HEK293T (cell line): ENCODE data around the gene BZW2.

Source experiments
- BHLHE40 ChIP-seq: fragments of 450-650 bp; IDR thresholded peaks from 2 replicates; pipeline ENCODE4 v1.6.1; 2016; ENCODE audit warnings: mild to moderate bottlenecking, moderate library complexity, borderline replicate concordance
- CTBP1 ChIP-seq: fragments of 450-650 bp; IDR thresholded peaks from 2 replicates; pipeline ENCODE4 v1.6.1; 2016; ENCODE audit warnings: borderline replicate concordance
- ELF4 ChIP-seq: fragments of 450-650 bp; IDR thresholded peaks from 2 replicates; pipeline ENCODE4 v1.6.1; 2017; ENCODE audit warnings: antibody characterized with exemption
- FOXK2 ChIP-seq: fragments of 450-650 bp; IDR thresholded peaks from 2 replicates; pipeline ENCODE4 v1.6.1; 2016; ENCODE audit warnings: mild to moderate bottlenecking
- FOXM1 ChIP-seq: fragments of 450-650 bp; IDR thresholded peaks from 2 replicates; pipeline ENCODE4 v1.6.1; 2017; ENCODE audit warnings: mild to moderate bottlenecking, borderline replicate concordance
- SP1 ChIP-seq: fragments of 450-650 bp; IDR thresholded peaks from 2 replicates; pipeline ENCODE4 v1.6.1; 2017
- SUZ12 ChIP-seq: fragments of 450-650 bp; IDR thresholded peaks from 2 replicates; pipeline ENCODE4 v1.6.1; 2016; ENCODE audit warnings: mild to moderate bottlenecking
- TARDBP ChIP-seq: fragments of 450-650 bp; IDR thresholded peaks from 2 replicates; pipeline ENCODE4 v1.6.1; 2016
- ZNF384 ChIP-seq: fragments of 450-650 bp; IDR thresholded peaks from 2 replicates; pipeline ENCODE4 v1.6.1; 2016
- TF ChIP-seq, protein P1 (sequence below): fragments of 450-650 bp; IDR thresholded peaks from 2 replicates; pipeline ENCODE4 v1.6.1; 2016

GRCh38 chr7:16604054-16604453 lies 41.9 kb upstream of the BZW2 start:
- no peak for TF ChIP-seq CTBP1
- no peak for TF ChIP-seq FOXK2
- no peak for TF ChIP-seq BHLHE40
- TF ChIP-seq SP1: no peak
- no peak for TF ChIP-seq ZNF384
- TF ChIP-seq SUZ12: no peak
- TF ChIP-seq ELF4: no peak
- TF ChIP-seq TARDBP: no peak
- TF ChIP-seq, protein P1, sequence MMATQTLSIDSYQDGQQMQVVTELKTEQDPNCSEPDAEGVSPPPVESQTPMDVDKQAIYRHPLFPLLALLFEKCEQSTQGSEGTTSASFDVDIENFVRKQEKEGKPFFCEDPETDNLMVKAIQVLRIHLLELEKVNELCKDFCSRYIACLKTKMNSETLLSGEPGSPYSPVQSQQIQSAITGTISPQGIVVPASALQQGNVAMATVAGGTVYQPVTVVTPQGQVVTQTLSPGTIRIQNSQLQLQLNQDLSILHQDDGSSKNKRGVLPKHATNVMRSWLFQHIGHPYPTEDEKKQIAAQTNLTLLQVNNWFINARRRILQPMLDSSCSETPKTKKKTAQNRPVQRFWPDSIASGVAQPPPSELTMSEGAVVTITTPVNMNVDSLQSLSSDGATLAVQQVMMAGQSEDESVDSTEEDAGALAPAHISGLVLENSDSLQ: no peak
- TF ChIP-seq FOXM1: no peak
